OCI-LY7 (cell line): ENCODE results near the gene ZSCAN30. TPM values are rescaled to one million over a fixed set of nuclear protein-coding genes. Genes with fewer than 3 reads are reported as not detected.
"Not testable (repeated sequence)": the region's sequence is repeated elsewhere in the genome, so short reads cannot be mapped to it uniquely, and the experiment has no call there.

ENCODE experiments used
- BruUV-seq: library from RNA; stranded (reverse); fragments of 400-500 nt; replicated peaks from 2 replicates; lab custom pipeline; 2021; lab: Mats Ljungman, UMichigan
- CTCF ChIA-PET: fragments of 300-600 bp; sonication (Branson Sonifier 250); formaldehyde crosslinking; loops from one replicate; lab custom pipeline; 2022; ENCODE audit warnings: antibody characterized with exemption; ENCODE audit not compliant: unreplicated experiment; lab: Charles Lee
- POLR2A ChIA-PET: fragments of 300-600 bp; sonication (Branson Sonifier 250); formaldehyde crosslinking; loops from one replicate; lab custom pipeline; 2022; ENCODE audit warnings: antibody characterized with exemption; lab: Charles Lee
- DNase-seq: peaks from one replicate; pipeline ENCODE4 v3.0.0-alpha.2; 2015; ENCODE audit warnings: low spot score
- H2AFZ ChIP-seq: fragments of 200-600 bp; sonication (generic), shearing (Covaris generic); 2 replicates; pipeline ENCODE4 v1.6.1; 2014; ENCODE audit warnings: mild to moderate bottlenecking, antibody characterized with exemption, low read length, moderate library complexity
- H3K27ac ChIP-seq: fragments of 200-600 bp; sonication (generic); 2 replicates; pipeline ENCODE4 v1.5.1; 2014; ENCODE audit warnings: mixed run types, low read depth, mild to moderate bottlenecking, moderate library complexity, low read length, inconsistent platforms; ENCODE audit not compliant: poor library complexity, severe bottlenecking
- H3K36me3 ChIP-seq: fragments of 200-600 bp; sonication (generic); 2 replicates; pipeline ENCODE4 v1.6.1; 2014; ENCODE audit warnings: mild to moderate bottlenecking, antibody characterized with exemption, low read length, moderate library complexity, mixed read lengths; ENCODE audit not compliant: insufficient read depth
- H3K4me1 ChIP-seq: fragments of 200-600 bp; sonication (generic); 2 replicates; pipeline ENCODE4 v1.5.1; 2014; ENCODE audit warnings: mild to moderate bottlenecking, low read length; ENCODE audit not compliant: insufficient read depth, poor library complexity, severe bottlenecking
- H3K4me2 ChIP-seq: fragments of 200-600 bp; sonication (generic); 2 replicates; pipeline ENCODE4 v1.6.1; 2014; ENCODE audit warnings: mild to moderate bottlenecking, low read length
- H3K4me3 ChIP-seq: fragments of 200-600 bp; sonication (generic); 2 replicates; pipeline ENCODE4 v1.5.1; 2014; ENCODE audit warnings: mild to moderate bottlenecking, low read depth, low read length; ENCODE audit not compliant: poor library complexity, severe bottlenecking
- H3K79me2 ChIP-seq: fragments of 200-600 bp; sonication (generic); 2 replicates; pipeline ENCODE4 v1.6.1; 2016; ENCODE audit warnings: low read depth, mild to moderate bottlenecking, low read length, moderate library complexity, mixed read lengths; ENCODE audit not compliant: insufficient read depth
- H3K9me2 ChIP-seq: fragments of 200-600 bp; sonication (generic); 2 replicates; pipeline ENCODE4 v1.6.1; 2016; ENCODE audit warnings: mild to moderate bottlenecking, low read length, mixed read lengths; ENCODE audit not compliant: insufficient read depth
- H3K9me3 ChIP-seq: fragments of 200-600 bp; sonication (generic); 2 replicates; pipeline ENCODE4 v1.6.1; 2014; ENCODE audit warnings: mild to moderate bottlenecking, mixed run types, low read length, mixed read lengths
- H4K20me1 ChIP-seq: fragments of 200-600 bp; sonication (generic); 2 replicates; pipeline ENCODE4 v1.6.1; 2014; ENCODE audit warnings: mild to moderate bottlenecking, antibody characterized with exemption, low read length, moderate library complexity, mixed read lengths; ENCODE audit not compliant: insufficient read depth
- CTCF ChIP-seq: fragments of 200-600 bp; sonication (generic); conservative IDR thresholded peaks from 2 replicates; pipeline ENCODE4 v1.5.1; 2014; ENCODE audit warnings: mild to moderate bottlenecking, antibody characterized with exemption, low read length, moderate library complexity, mixed read lengths
- EZH2phosphoT487 ChIP-seq: fragments of 200-600 bp; sonication (generic); IDR thresholded peaks from 2 replicates; pipeline ENCODE4 v1.6.1; 2018; ENCODE audit warnings: low read depth, borderline replicate concordance, mild to moderate bottlenecking, mixed run types, antibody characterized with exemption, low read length, moderate library complexity, mixed read lengths
- intact Hi-C: fragments of 100-400 bp; cut with micrococcal nuclease; formaldehyde crosslinking; loops from one replicate; pipeline ENCODE4 v1.10.0; 2022; ENCODE audit not compliant: unreplicated experiment
- total RNA-seq, 2 experiments: library from RNA; depleted of rRNA in 1 of 2; stranded (reverse); fragments of >200 nt in 1 of 2; shearing (Covaris generic) in 1 of 2; gene quantifications; 2 replicates each; pipeline ENCODE4 v1.2.3, GENCODE V29; 2014 to 2022

The ZSCAN30 gene
- total RNA-seq, 2 experiments from 2014 or later, result 4.3 to 7.6 TPM

DNA sequence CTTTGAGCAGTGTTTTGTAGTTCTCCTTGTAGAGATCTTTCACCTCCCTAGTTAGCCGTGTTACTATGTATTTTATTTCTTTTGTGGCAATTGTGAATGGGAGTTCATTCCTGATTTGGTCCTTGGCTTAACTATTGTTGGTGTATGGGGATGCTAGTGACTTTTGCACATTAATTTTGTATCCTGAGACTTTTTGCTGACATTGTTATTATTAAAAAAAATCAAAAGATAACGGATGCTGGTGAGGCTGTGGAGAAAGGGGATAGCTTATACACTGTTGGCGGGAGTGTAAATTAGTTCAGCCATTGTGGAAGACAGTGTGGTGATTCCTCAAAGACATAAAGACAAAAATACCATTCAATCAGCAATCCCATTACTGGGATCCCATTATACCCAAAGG lies 66.2 kb downstream of the ZSCAN30 start:
- Histone ChIP-seq H4K20me1 (no peaks in the 10 kb centered on the region), H2AFZ (no peak overlapping the region), H3K27ac (no peak overlapping the region), H3K9me2 (no peaks in the 10 kb centered on the region), H3K9me3 (no peaks in the 10 kb centered on the region), H3K4me3 (no peak overlapping the region), H3K79me2 (no peaks in the 10 kb centered on the region), H3K4me1 (no peaks in the 10 kb centered on the region), H3K4me2 (no peak overlapping the region), H3K36me3 (no peaks in the 10 kb centered on the region)
- DNase-seq, result no peak
- TF ChIP-seq CTCF (no peak), EZH2phosphoT487 (no peak)
- CTCF ChIA-PET, result no interaction called here
- POLR2A ChIA-PET, result no interaction called here
- intact Hi-C loops, result no loop called here
- BruUV-seq, result no TSS peak

- no peak for DNase-seq
These were observed 69.6 kb downstream of the ZSCAN30 start for GRCh38 chr18:35220424-35220823.

GRCh38 chr18:35219331-35219730 lies 70.7 kb downstream of the ZSCAN30 start:
- CTCF ChIA-PET, BruUV-seq: not testable (repeated sequence)

More at GRCh38 chr18:35220424-35220823, 69.6 kb downstream of the ZSCAN30 start:
- TF ChIP-seq CTCF, result no peak
- TF ChIP-seq EZH2phosphoT487, result no peak
- CTCF ChIA-PET, result no interaction called here
- H3K9me2 ChIP-seq, result no peaks in the 10 kb centered on the region
- no peak overlapping the region for H3K4me3 ChIP-seq
- H4K20me1 ChIP-seq, result no peaks in the 10 kb centered on the region
- intact Hi-C loops, result no loop called here
- no peak overlapping the region for H3K4me2 ChIP-seq
- H3K4me1 ChIP-seq, result no peaks in the 10 kb centered on the region
- H3K79me2 ChIP-seq, result no peaks in the 10 kb centered on the region
- BruUV-seq, result no TSS peak
- POLR2A ChIA-PET, result no interaction called here
- H3K36me3 ChIP-seq, result no peaks in the 10 kb centered on the region
- H3K27ac ChIP-seq, result no peak overlapping the region
- no peaks in the 10 kb centered on the region for H3K9me3 ChIP-seq
- no peak overlapping the region for H2AFZ ChIP-seq

GRCh38 chr18:35216611-35217010 lies 73.4 kb downstream of the ZSCAN30 start:
- H3K79me2 ChIP-seq, POLR2A ChIA-PET, BruUV-seq, H3K36me3 ChIP-seq, H3K4me2 ChIP-seq, H3K4me3 ChIP-seq, H3K4me1 ChIP-seq, intact Hi-C loops, H3K27ac ChIP-seq, DNase-seq, H3K9me2 ChIP-seq, H3K9me3 ChIP-seq, H2AFZ ChIP-seq, CTCF ChIA-PET, H4K20me1 ChIP-seq: not testable (repeated sequence)

More at GRCh38 chr18:35219331-35219730, 70.7 kb downstream of the ZSCAN30 start:
- H3K36me3 ChIP-seq, H3K9me2 ChIP-seq, H2AFZ ChIP-seq, POLR2A ChIA-PET, intact Hi-C loops, H3K4me3 ChIP-seq, H3K9me3 ChIP-seq, DNase-seq, H4K20me1 ChIP-seq, H3K79me2 ChIP-seq, H3K4me1 ChIP-seq, H3K4me2 ChIP-seq, H3K27ac ChIP-seq: not testable (repeated sequence)
